GM12865 (cell line): Measurements from ENCODE around the gene ZFAND2B.
A peak's percentile ranks its signal among the peaks of the same experiment; 100 is the strongest.
"Not testable (repeated sequence)": the region's sequence is repeated elsewhere in the genome, so short reads cannot be mapped to it uniquely, and the experiment has no call there.

Source experiments
- DNase-seq: peaks from one replicate; pipeline ENCODE4 v3.0.0; 2010; ENCODE audit warnings: low read depth
- H3K4me3 ChIP-seq: 2 replicates; pipeline ENCODE4 v1.5.1; 2011; ENCODE audit warnings: mild to moderate bottlenecking, low read depth, low read length, control low read depth
- TF ChIP-seq, protein P1 (sequence below): IDR thresholded peaks from 2 replicates; pipeline ENCODE4 v1.5.1; 2011; ENCODE audit warnings: low read length, control low read depth, low read depth, inconsistent platforms; ENCODE audit not compliant: insufficient read depth; ENCODE audit errors: missing control alignments

The ZFAND2B gene

DNA sequence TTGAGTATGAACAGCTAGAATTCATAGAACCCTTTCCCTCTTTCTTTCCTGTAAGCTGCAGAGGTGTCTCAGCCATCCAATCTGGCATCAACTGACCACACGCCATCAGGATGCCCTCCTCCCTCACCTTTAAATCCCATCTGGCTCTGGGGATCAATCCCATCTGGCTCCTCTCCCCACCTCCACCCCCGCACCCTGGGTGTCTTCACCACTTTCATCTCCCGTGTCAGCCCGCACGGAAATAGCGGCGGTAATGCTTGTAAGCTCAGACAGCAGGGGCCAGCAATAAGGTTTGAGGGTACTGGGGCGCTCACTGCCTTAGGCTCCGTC, 46.0 kb downstream of the ZFAND2B start:
- TF ChIP-seq, protein P1, sequence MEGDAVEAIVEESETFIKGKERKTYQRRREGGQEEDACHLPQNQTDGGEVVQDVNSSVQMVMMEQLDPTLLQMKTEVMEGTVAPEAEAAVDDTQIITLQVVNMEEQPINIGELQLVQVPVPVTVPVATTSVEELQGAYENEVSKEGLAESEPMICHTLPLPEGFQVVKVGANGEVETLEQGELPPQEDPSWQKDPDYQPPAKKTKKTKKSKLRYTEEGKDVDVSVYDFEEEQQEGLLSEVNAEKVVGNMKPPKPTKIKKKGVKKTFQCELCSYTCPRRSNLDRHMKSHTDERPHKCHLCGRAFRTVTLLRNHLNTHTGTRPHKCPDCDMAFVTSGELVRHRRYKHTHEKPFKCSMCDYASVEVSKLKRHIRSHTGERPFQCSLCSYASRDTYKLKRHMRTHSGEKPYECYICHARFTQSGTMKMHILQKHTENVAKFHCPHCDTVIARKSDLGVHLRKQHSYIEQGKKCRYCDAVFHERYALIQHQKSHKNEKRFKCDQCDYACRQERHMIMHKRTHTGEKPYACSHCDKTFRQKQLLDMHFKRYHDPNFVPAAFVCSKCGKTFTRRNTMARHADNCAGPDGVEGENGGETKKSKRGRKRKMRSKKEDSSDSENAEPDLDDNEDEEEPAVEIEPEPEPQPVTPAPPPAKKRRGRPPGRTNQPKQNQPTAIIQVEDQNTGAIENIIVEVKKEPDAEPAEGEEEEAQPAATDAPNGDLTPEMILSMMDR = no peak
- DNase-seq = no peak
- peak overlapping the region; percentile 76 for H3K4me3 ChIP-seq

DNA sequence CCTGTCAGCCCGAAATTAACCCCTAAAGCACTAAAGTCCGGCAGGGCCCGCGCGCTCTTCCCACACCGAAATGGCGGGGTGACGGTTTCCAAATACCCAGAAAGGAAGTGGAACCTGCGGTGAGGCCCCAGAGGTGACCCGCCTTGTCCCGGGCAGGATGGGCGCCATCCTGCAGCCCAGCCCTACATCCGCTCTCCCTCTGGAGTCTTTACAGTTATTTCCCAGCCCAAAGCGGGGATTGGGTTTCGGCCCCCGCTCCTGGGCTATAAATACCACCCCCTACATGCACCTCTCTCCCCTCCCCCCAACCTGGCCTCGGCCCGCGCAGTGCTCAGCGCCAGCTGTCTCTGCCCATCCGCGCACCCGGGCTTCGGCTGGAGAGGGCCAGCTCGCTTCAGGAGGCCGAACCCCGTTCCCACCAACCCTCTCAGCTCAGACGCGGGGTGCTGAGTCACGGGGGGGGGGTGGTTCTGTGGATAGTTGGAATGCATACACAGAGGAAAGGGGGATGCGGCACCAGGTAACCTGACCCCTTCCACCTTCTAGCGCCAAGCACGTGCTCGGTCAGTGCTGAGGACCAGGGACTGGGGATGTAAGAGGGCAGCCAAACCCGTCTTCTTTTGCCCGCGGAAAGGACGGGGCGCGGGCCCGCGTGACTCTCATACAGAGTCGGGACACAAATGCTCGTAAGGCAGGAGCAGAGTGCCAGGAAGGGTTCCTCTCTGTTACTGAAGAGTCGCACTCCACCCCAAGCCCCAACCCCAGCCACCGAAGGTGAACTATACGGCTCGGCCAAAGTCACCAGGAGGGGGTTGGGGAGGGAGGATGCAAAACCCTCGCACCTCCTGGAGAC, 46.5 kb downstream of the ZFAND2B start, which contains the start of gene TUBA4B:
Gene TUBA4B, plus strand, starts transcription at position 344 of the 853 bp plus-strand sequence. Its CDS starts 165 bp downstream, at position 509.
- peak within 1 kb of the TSS; percentile 76 for H3K4me3 ChIP-seq
- DNase-seq = peak; percentile 74
- TF ChIP-seq, protein P1 = no peak

DNA sequence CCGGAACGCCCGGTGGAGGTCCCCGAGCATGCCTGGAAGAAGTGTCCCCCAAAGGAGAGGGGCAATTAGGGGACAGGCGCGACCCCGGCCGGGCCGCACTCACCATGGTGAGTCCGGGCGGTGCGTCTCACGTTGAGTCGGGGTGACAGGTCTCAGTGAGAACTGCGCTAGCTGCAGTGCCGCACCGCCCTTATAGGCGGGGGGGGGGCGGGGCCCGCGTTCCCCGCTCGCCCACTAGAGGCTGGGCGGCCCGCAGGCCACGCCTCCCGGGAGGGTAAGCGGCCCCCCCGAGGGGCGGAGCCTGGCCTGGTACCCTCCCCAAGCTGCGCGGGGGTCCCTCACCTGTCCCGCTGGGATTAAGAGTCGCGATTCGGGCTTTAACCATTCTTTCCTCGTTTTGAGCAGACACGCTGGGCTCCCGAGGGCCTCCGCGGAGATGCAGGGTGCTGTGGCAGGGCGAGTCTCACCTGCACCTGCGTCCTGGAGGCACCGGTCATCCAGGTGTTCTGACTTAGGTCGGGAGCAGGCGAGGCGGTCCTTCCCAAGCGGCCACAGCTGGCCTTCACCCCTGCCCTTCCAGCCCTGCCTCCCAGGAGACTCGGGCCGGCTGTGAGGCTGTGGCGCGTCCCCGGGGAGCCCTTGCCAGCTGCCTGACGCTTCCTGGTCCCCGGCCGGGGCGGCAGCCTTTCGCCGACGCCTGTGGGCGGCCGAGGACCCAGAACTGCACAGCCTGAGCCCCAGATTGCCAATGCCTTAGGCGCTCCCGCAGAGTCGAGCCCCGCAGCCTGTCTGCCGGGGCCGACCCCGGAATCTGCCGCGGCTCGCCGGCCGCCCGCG, 47.4 kb downstream of the ZFAND2B start, which contains the start of gene TUBA4A:
Gene TUBA4A, minus strand, starts transcription at position 166 of the 837 bp plus-strand sequence. Its CDS starts 60 bp downstream, at position 106.
- DNase-seq = peak; percentile 92
- TF ChIP-seq, protein P1 = no peak
- peak within 1 kb of the TSS; percentile 76 for H3K4me3 ChIP-seq

DNA sequence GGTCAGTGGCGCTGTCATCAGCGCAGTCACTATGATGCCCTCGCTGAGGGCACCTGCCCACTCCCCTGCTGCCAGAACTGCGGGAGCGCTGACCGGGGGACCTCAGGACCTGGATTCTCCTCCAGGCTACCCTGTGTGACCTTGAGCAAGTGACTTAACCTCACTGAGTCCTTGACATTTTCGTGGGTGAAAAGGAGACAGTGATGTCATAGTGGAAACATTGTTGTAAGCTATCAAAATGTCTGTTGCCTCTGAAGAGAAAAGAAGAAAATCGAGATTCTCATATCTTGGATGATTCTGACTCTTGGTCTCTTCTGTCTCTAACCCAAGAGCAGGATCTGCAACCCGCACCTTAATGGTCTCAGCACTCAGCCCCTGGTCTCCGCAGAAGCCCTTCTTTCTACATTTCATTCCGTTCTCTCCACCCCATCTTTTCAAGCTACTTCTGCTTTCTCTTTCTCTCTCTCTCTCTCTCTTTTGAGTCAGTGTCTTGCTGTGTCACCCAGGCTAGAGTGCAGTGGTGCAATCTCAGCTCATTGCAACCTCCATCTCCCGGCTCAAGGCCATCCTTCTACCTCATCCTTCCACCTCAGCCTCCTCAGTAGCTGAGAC, 48.1 kb downstream of the ZFAND2B start:
- no peak for DNase-seq
- H3K4me3 ChIP-seq = peak overlapping the region; percentile 76
- TF ChIP-seq, protein P1 = no peak

DNA sequence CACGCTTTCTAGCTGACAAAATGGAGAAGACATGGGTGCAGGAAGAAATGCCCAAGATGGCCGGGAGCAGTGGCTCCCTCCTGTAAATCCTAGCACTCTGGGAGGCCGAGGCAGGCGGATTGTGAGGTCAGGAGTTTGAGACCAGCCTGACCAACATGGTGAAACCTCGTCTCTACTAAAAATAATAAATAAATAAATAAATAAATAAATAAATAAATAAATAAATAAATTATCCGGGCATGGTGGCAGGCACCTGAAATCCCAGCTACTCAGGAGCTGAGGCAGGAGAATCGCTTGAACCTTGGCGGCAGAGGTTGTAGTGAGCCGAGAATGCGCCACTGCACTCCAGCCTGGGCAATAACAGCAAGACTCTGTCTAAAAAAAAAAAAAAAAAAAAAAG, 52.4 kb downstream of the ZFAND2B start:
- not testable (repeated sequence) for H3K4me3 ChIP-seq, DNase-seq
